K562 (cell line): ENCODE results near the gene GDF15. TPM values are rescaled to one million over a fixed set of nuclear protein-coding genes. Genes with fewer than 3 reads are reported as not detected.
A peak's percentile ranks its signal among the peaks of the same experiment; 100 is the strongest.

Source experiments
- ARHGAP35 ChIP-seq: fragments of 450-650 bp; IDR thresholded peaks from 2 replicates; pipeline ENCODE4 v1.6.1; 2018; ENCODE audit not compliant: partially characterized antibody
- ARNT ChIP-seq, 2 experiments: fragments of 450-650 bp; IDR thresholded peaks; 2 replicates each; pipeline ENCODE4 v1.6.1; 2016; ENCODE audit warnings: mild to moderate bottlenecking in 1 of 2
- BRD4 ChIP-seq: fragments of 200-600 bp; sonication (generic); IDR thresholded peaks from 2 replicates; pipeline ENCODE4 v1.6.1; 2017; ENCODE audit warnings: inconsistent platforms
- BRF2 ChIP-seq: IDR thresholded peaks from 3 replicates; pipeline ENCODE4 v1.6.1; 2011; ENCODE audit warnings: borderline replicate concordance, mild to moderate bottlenecking; ENCODE audit not compliant: insufficient read length, insufficient read depth
- C11orf30 ChIP-seq: fragments of 450-650 bp; IDR thresholded peaks from 2 replicates; pipeline ENCODE4 v1.6.1; 2016; ENCODE audit warnings: low read depth, mild to moderate bottlenecking
- DNMT1 ChIP-seq: fragments of 450-650 bp; IDR thresholded peaks from 2 replicates; pipeline ENCODE4 v1.6.1; 2016; ENCODE audit warnings: antibody characterized with exemption, mild to moderate bottlenecking
- DPF2 ChIP-seq: fragments of 450-650 bp; IDR thresholded peaks from 2 replicates; pipeline ENCODE4 v1.6.1; 2016
- FUS ChIP-seq: fragments of 200-400 bp; formaldehyde crosslinking; optimal IDR thresholded peaks from 2 replicates; pipeline ENCODE3; 2017; ENCODE audit warnings: low read depth, low read length
- GABPB1 ChIP-seq: sonication (generic); formaldehyde crosslinking; IDR thresholded peaks from 2 replicates; pipeline ENCODE4 v1.8.0; 2022; ENCODE audit warnings: mild to moderate bottlenecking, missing genetic modification reagents
- GMEB1 ChIP-seq: fragments of 250-450 bp; sonication (Bioruptor Pico); IDR thresholded peaks from 2 replicates; pipeline ENCODE4 v1.4.0; 2020; ENCODE audit warnings: mild to moderate bottlenecking
- HDGF ChIP-seq: fragments of 450-650 bp; IDR thresholded peaks from 2 replicates; pipeline ENCODE4 v1.6.1; 2016
- LEF1 ChIP-seq: fragments of 450-650 bp; IDR thresholded peaks from 2 replicates; pipeline ENCODE4 v1.6.1; 2016; ENCODE audit warnings: mild to moderate bottlenecking
- MAFG ChIP-seq: fragments of 450-650 bp; conservative IDR thresholded peaks from 2 replicates; pipeline ENCODE4 v1.6.1; 2016; ENCODE audit warnings: missing genetic modification characterization, missing compliant biosample characterization
- MTA2 ChIP-seq: fragments of 450-650 bp; IDR thresholded peaks from 2 replicates; pipeline ENCODE4 v1.6.1; 2016; ENCODE audit warnings: low read depth
- NCOR1 ChIP-seq: fragments of 450-650 bp; IDR thresholded peaks from 2 replicates; pipeline ENCODE4 v1.6.1; 2016; ENCODE audit warnings: mild to moderate bottlenecking, moderate library complexity
- POLR3A ChIP-seq: IDR thresholded peaks from 2 replicates; pipeline ENCODE4 v1.6.1; 2011; ENCODE audit warnings: borderline replicate concordance, mild to moderate bottlenecking, moderate library complexity; ENCODE audit not compliant: insufficient read length, insufficient read depth; ENCODE audit errors: extremely low read depth
- RBM14 ChIP-seq: fragments of 200-400 bp; formaldehyde crosslinking; IDR thresholded peaks from 2 replicates; pipeline ENCODE4 v1.6.1; 2018; ENCODE audit warnings: low read depth, mild to moderate bottlenecking, low read length, moderate library complexity, borderline replicate concordance; ENCODE audit not compliant: insufficient read depth
- SNRNP70 ChIP-seq: fragments of 200-400 bp; formaldehyde crosslinking; optimal IDR thresholded peaks from 2 replicates; pipeline ENCODE3; 2017; ENCODE audit warnings: low read depth, low read length
- USF2 ChIP-seq: sonication (generic); formaldehyde crosslinking; IDR thresholded peaks from 2 replicates; pipeline ENCODE4 v1.5.0; 2020; ENCODE audit warnings: missing genetic modification reagents
- ZBTB17 ChIP-seq: fragments of 450-650 bp; formaldehyde crosslinking; IDR thresholded peaks from 2 replicates; pipeline ENCODE4 v1.4.0; 2020; ENCODE audit warnings: mild to moderate bottlenecking
- ZNF175 ChIP-seq: fragments of 200-800 bp; sonication (Bioruptor generic); IDR thresholded peaks from 2 replicates; pipeline ENCODE4 v1.6.1; 2016; ENCODE audit warnings: low read depth, mild to moderate bottlenecking, missing genetic modification characterization, missing compliant biosample characterization
- ZNF277 ChIP-seq: fragments of 250-450 bp; sonication (Bioruptor Pico); IDR thresholded peaks from 2 replicates; pipeline ENCODE4 v1.8.0; 2022; ENCODE audit warnings: inconsistent platforms, mild to moderate bottlenecking, moderate library complexity, borderline replicate concordance
- ZNF395 ChIP-seq: fragments of 200-800 bp; sonication (Bioruptor generic); IDR thresholded peaks from 2 replicates; pipeline ENCODE4 v1.6.1; 2017; ENCODE audit warnings: missing genetic modification characterization, missing compliant biosample characterization
- ZNF668 ChIP-seq: fragments of 250-450 bp; sonication (Bioruptor Pico); IDR thresholded peaks from 2 replicates; pipeline ENCODE4 v1.8.0; 2022; ENCODE audit warnings: mild to moderate bottlenecking, inconsistent platforms
- polyA plus RNA-seq, 8 experiments: library from polyadenylated mRNA; depleted of rRNA in 4 of 8; stranded (reverse) in 5 of 8; unstranded in 3 of 8; fragments of >200 nt; fragmentation: Nextera tagmentation in 2 of 8; fragmentation: Illumina TruSeq in 1 of 8; extraction: Ambion mirVana in 2 of 8; extraction: Trizol in 1 of 8; gene quantifications; 2 replicates each; pipeline versions ENCODE4 v1.2.1 to v1.2.3, GENCODE V29; 2011 to 2014; ENCODE audit warnings: inconsistent platforms in 1 of 8, missing spikeins in 1 of 8
- total RNA-seq, 7 experiments: library from RNA; depleted of rRNA in 6 of 7; stranded (reverse); fragments of >200 nt in 6 of 7; fragmentation: Illumina TruSeq in 2 of 7; extraction: Trizol in 2 of 7; gene quantifications; 2 replicates each; pipeline versions ENCODE4 v1.2.1 to v1.2.3, GENCODE V29; 2011 to 2021; ENCODE audit warnings: low replicate concordance in 1 of 7

GDF15 gene
- total and polyA plus RNA-seq, 9 of the 15 experiments (the other 6 are each of a cell fraction or from before 2014, with no cell fraction given) = 2.3 to 82.4 (median 12.5) TPM

GRCh38 chr19:18415178-18415867 is 29.4 kb downstream of the GDF15 start (continued):
- peak; percentile 76; the same call in 1 of the 2 replicates for TF ChIP-seq ZNF175 (CRISPR knock-in tag)
- no peak; the same call in 1 of the 2 replicates for TF ChIP-seq BRD4
- no peak for TF ChIP-seq RBM14
- TF ChIP-seq ARNT (IDR thresholded peaks at IDR 0.05) = 0 out of 4 replicates have a peak, but pooled peaks have one; percentile 21 to 27
- peak; percentile 72 for TF ChIP-seq GMEB1
- TF ChIP-seq FUS = no peak
- no peak for TF ChIP-seq POLR3A
- TF ChIP-seq LEF1 = peak; percentile 69; the same call in 1 of the 2 replicates
- TF ChIP-seq DPF2 = peak; percentile 77
- peak; percentile 35 for TF ChIP-seq GABPB1 (CRISPR knock-in tag)
- no peak for TF ChIP-seq HDGF
- peak; percentile 51; the same call in 1 of the 2 replicates for TF ChIP-seq MTA2
- no peak for TF ChIP-seq ARHGAP35
- no peak for TF ChIP-seq C11orf30
- no peak for TF ChIP-seq ZNF277 (CRISPR knock-in tag)
- TF ChIP-seq ZBTB17 (CRISPR knock-in tag) = peak; percentile 56; the same call in 1 of the 2 replicates
- no peak for TF ChIP-seq SNRNP70
- TF ChIP-seq MAFG = no peak
- no peak; the same call in 1 of the 2 replicates for TF ChIP-seq ZNF395 (CRISPR knock-in tag)
- no peak for TF ChIP-seq USF2 (CRISPR knock-in tag)
- no peak; the same call in 1 of the 2 replicates for TF ChIP-seq ZNF668
- peak; percentile 53 for TF ChIP-seq NCOR1
- TF ChIP-seq DNMT1 = no peak
- TF ChIP-seq BRF2 = no peak
